ENCODE measurements around the gene LMBR1. TPM values are rescaled to one million over a fixed set of nuclear protein-coding genes. Genes with fewer than 3 reads are reported as not detected.
"Not testable (repeated sequence)": the region's sequence is repeated elsewhere in the genome, so short reads cannot be mapped to it uniquely, and the experiment has no call there.

The LMBR1 gene, protein sequence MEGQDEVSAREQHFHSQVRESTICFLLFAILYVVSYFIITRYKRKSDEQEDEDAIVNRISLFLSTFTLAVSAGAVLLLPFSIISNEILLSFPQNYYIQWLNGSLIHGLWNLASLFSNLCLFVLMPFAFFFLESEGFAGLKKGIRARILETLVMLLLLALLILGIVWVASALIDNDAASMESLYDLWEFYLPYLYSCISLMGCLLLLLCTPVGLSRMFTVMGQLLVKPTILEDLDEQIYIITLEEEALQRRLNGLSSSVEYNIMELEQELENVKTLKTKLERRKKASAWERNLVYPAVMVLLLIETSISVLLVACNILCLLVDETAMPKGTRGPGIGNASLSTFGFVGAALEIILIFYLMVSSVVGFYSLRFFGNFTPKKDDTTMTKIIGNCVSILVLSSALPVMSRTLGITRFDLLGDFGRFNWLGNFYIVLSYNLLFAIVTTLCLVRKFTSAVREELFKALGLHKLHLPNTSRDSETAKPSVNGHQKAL
- total RNA-seq: 10 to 100 TPM; 73.2 to 73.6 TPM

DNA sequence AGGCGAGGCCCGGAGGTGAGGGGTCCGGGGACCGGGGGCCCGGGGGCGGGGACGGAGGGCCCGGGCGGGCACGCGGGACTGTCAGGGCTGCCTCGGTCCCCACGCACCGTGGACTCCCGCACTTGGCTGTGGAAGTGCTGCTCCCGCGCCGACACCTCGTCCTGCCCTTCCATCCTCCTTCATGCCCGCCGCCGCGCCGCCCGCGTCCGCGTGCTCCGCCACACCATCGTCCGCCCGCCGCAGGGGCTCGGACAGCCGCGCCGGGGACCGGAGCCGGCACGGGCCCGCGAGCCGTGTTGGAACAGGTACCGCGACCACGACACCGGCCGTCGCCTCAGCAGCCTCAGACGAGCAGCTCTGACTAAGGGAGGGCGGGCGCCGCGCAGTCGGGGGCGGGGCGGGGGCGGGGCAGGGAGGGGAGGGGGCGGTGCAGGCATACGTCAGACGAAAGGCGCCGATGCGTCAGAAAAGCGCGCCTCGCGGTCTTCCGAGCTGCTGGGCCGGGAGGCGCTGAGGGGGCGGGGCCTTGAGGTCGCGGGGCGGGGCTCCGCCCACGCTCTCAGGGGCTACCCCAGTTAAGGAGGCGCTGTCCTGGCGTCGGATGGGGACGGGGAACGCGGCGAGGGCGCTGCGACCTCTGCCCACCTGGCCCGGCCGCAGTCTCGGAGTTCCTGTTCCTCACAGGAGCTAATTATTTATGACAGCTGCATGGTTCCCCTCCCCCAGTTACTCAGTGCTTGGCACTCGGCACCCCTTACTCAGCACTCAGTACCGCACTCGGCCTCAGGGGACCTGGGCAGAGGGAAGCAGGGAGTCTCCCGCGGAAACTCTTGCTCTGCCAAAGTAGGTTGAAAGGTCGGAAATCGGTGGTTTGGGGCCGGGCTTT lies at the start of gene LMBR1:
TSS of gene LMBR1 (minus strand) at position 363 of the 886 bp plus-strand sequence. CDS start at position 173, 190 bp downstream.
- H3K4me3 Mint-ChIP-seq: peak within 1 kb of the TSS; percentile 93
- ATAC-seq (ENCODE audit: low read depth) (peak; percentile 83), DNase-seq (peak; percentile 96)
- no peaks in the 10 kb centered on the region for H3K27me3 Mint-ChIP-seq
- peaks cover 38% of the 10 kb centered on the region for H3K4me1 Mint-ChIP-seq
- H3K36me3 Mint-ChIP-seq: peaks cover 13% of the 10 kb centered on the region
- POLR2A ChIA-PET: interaction anchor here (0.7 to 2.0 kb wide), 11 partner anchors 8 to 1249 kb away, joined by 3 to 28 read pairs (median 7); partner anchors contain the start of genes NOM1, RBM33 and UBE3C
- H3K27ac Mint-ChIP-seq: peak within 1 kb of the TSS; percentile 93
- H3K9me3 Mint-ChIP-seq: peaks cover 2% of the 10 kb centered on the region

DNA sequence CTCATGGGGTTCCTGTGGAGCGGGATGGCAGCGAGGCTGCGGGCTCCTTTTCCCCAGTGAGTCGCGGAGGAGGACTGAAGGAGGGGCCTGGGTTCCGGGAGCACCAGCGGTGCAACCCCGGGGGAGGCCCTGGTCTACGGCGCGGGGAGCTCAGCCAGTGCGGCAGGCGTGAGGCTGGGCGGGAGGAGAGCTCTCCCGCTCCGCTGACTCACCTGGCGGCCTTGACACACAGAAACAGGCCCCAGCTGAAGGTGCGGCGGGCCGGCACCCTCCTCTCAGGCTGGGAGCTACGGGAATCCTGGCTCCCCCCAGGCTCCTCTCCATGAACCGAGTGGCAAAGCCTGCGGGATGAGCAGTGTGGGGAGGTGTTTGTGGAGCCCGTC lies 49.7 kb upstream of the LMBR1 start:
- peak overlapping the region; percentile 62 for H3K4me3 Mint-ChIP-seq
- POLR2A ChIA-PET: interaction anchor here (0.6 to 2.0 kb wide), 3 partner anchors 19 to 55 kb away, joined by 3 to 9 read pairs (median 5); partner anchors contain the start of gene LMBR1

DNA sequence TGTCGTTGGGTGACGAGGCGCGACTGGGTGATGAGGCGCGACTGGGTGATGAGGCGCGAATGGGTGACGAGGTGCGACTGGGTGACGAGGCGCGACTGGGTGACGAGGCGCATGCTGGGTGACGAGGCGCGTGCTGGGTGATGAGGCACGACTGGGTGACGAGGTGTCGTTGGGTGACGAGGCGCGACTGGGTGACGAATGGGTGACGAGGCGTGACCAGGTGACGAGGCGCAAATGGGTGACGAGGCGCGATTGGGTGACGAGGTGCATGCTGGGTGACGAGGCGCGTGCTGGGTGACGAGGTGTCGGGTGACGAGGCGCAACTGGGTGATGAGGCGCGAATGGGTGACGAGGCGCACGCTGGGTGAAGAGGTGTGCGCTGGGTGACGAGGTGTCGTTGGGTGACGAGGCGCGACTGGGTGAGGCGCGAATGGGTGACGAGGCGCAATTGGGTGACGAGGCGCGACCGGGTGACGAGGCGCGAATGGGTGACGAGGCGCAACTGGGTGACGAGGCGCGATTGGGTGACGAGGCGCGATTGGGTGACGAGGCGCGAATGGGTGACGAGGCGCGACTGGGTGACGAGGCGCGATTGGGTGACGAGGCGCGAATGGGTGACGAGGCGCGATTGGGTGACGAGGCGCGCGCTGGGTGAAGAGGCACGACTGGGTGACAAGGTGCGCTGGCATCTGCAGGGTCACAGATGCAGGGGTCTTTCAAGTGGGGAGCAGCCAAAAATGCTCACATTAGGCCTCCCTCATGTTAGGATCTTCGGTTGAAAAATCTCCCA lies 48.6 kb upstream of the LMBR1 start:
- POLR2A ChIA-PET: no interaction called here
- Mint-ChIP-seq H3K36me3 (peaks cover 8% of the 10 kb centered on the region), H3K4me1 (peaks cover 3% of the 10 kb centered on the region), H3K27me3 (peaks cover 35% of the 10 kb centered on the region), H3K27ac (no peak overlapping the region), H3K4me3 (no peak overlapping the region), H3K9me3 (peaks cover 4% of the 10 kb centered on the region)
- no peak for DNase-seq
- no peak for ATAC-seq (ENCODE audit: low read depth)

More for the DNA sequence above, 49.7 kb upstream of the LMBR1 start:
- Mint-ChIP-seq H3K36me3 (peaks cover 8% of the 10 kb centered on the region), H3K4me1 (peaks cover 3% of the 10 kb centered on the region), H3K27me3 (peaks cover 39% of the 10 kb centered on the region), H3K9me3 (peaks cover 4% of the 10 kb centered on the region), H3K27ac (no peak overlapping the region)
- ATAC-seq (ENCODE audit: low read depth) (peak; percentile 57), DNase-seq (peak; percentile 48)

DNA sequence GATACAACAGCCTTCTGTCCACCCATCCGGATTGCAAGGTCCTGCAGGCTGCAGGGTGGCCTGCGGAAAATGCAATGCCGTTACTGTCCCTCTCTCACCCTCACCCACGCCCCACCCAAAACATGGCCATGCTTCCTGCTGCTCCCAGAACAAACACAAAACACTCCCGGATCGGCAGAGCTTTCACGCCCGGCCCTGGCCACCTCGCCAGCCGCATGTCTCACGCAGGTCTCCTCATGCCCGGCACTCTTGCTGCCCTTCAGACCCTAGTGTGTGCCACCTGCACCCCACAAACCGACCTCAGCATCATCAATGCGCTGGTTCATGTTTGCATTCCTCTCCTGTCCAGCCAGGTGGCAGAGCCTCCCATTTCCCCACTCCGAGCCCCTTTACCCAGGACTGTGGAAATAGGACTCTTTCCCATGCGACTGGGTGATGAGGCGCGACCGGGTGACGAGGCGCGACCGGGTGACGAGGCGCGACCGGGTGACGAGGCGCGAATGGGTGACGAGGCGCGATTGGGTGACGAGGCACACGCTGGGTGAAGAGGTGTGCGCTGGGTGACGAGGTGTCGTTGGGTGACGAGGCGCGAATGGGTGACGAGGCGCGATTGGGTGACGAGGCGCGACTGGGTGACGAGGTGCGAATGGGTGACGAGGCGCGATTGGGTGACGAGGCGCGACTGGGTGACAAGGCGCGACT lies 47.6 kb upstream of the LMBR1 start:
- H3K36me3 Mint-ChIP-seq: peaks cover 8% of the 10 kb centered on the region
- DNase-seq: no peak

DNA sequence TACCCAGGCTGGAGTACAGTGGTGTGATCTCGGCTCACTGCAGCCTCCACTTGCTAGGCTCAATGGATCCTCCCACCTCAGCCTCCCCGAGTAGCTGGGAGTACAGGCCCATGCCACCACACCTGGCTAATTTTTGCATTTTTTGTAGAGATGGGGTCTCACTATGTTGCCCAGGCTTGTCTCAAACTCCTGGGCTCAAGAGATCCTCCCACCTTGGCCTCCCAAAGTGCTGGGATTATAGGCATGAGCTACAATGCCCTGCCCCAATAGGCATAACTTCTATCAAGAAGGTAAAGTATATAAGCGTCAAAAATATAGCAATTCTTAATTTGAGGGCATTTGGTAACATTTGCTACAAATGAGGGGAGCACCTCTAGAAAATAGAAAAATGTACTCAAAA lies 43.8 kb upstream of the LMBR1 start:
- H3K36me3 Mint-ChIP-seq; POLR2A ChIA-PET; ATAC-seq (ENCODE audit: low read depth); H3K9me3 Mint-ChIP-seq; H3K4me1 Mint-ChIP-seq; DNase-seq; H3K4me3 Mint-ChIP-seq; H3K27ac Mint-ChIP-seq: not testable (repeated sequence)
- H3K27me3 Mint-ChIP-seq: peaks cover 20% of the 10 kb centered on the region

More for the DNA sequence above, 47.6 kb upstream of the LMBR1 start:
- Mint-ChIP-seq H3K4me3 (no peak overlapping the region), H3K4me1 (peaks cover 3% of the 10 kb centered on the region), H3K9me3 (peaks cover 4% of the 10 kb centered on the region), H3K27me3 (peaks cover 32% of the 10 kb centered on the region), H3K27ac (no peak overlapping the region)
- POLR2A ChIA-PET: no interaction called here
- ATAC-seq (ENCODE audit: low read depth): no peak

DNA sequence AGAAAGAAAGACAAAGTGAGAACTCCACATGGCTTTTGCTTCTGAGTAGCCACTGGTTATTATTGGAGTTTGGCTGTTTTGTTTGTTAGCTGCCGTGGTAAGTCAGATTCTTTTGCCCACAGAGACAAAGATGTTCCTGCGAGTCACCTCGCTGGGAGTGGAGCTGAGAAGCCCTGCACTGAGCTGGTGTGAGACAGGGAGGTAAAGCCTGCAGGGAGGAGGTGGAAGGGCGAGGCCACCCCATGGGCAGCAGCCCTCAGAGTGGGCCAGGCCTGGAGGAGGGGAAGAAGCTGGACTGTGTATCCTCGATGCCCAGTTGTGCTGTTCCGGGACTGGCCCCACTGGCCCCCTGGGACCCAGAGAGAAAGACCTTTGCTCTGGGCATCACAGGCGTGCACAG lies 42.3 kb upstream of the LMBR1 start:
- Mint-ChIP-seq H3K27ac (no peak overlapping the region), H3K36me3 (no peaks in the 10 kb centered on the region), H3K27me3 (peaks cover 29% of the 10 kb centered on the region)

DNA sequence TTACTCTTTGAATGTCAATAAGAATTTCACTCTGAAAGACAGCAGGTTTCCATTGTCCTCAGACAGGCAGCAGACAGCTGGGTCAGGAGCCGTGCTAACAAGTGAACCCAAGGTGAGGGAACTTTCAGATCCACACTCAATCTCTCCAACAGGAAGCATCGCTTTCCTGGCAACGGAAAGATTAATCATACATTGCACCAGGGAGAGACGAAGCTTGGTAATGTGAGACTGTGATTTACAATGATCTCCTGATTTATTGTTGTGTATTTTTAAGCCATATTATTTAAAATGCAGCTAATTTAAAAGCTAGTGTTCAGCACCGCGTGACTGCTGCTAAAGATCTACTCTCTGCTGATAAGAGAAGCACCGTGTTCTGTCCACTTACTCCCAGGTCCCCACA lies 39.0 kb upstream of the LMBR1 start:
- DNase-seq (no peak), ATAC-seq (ENCODE audit: low read depth) (no peak)
- peaks cover 51% of the 10 kb centered on the region for H3K27me3 Mint-ChIP-seq
- H3K4me1 Mint-ChIP-seq: peaks cover 14% of the 10 kb centered on the region
- no peaks in the 10 kb centered on the region for H3K9me3 Mint-ChIP-seq
- POLR2A ChIA-PET: no interaction called here
- no peaks in the 10 kb centered on the region for H3K36me3 Mint-ChIP-seq
- no peak overlapping the region for H3K4me3 Mint-ChIP-seq
- no peak overlapping the region for H3K27ac Mint-ChIP-seq

More for the DNA sequence above, 42.3 kb upstream of the LMBR1 start:
- H3K4me3 Mint-ChIP-seq: no peak overlapping the region
- peaks cover 3% of the 10 kb centered on the region for H3K4me1 Mint-ChIP-seq
- H3K9me3 Mint-ChIP-seq: no peaks in the 10 kb centered on the region
- DNase-seq (no peak), ATAC-seq (ENCODE audit: low read depth) (no peak)
- POLR2A ChIA-PET: interaction anchor here (2.0 kb wide), 1 partner anchor 14 kb away, joined by 4 read pairs; the partner anchor contains the start of gene NOM1

DNA sequence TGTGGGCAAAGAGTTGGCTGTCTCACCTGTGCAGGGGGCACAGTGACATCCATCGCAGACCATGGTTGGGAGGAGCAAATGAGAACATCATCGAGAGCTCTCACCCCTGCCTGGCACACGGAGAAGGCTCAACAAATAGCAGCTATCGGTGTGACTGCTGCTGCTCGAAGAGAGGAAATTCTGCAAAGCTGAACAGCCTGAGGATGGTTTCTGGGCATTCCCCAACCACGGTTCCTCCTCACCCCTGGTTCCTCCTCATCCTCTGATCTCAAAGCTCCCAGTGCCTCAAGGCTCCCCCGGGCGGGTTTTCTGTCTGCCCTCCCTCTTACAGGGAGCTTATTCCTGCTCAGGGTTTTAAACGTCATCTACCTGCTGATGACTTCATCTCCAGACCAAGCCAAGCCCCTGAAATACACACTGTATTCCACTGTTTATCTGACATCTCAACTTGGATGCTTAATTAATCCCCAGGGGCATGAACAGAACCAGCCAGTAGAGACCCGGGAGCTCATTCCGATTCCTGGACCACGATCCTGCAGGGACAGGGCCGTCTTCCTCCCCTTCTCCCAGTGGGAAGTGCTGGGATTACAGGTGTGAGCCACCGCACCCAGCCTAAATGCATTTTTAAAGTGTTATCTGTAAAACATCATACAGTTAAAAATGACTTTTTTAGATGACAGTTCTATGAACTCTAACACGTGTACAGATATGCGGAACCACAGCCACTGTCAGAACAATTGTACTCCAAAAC lies 37.0 kb upstream of the LMBR1 start:
- Mint-ChIP-seq H3K36me3 (no peaks in the 10 kb centered on the region), H3K9me3 (no peaks in the 10 kb centered on the region), H3K27me3 (peaks cover 59% of the 10 kb centered on the region), H3K27ac (no peak overlapping the region), H3K4me1 (peaks cover 14% of the 10 kb centered on the region), H3K4me3 (peak overlapping the region; percentile 21)
- ATAC-seq (ENCODE audit: low read depth) (peak; percentile 63), DNase-seq (no peak)
- POLR2A ChIA-PET: no interaction called here

DNA sequence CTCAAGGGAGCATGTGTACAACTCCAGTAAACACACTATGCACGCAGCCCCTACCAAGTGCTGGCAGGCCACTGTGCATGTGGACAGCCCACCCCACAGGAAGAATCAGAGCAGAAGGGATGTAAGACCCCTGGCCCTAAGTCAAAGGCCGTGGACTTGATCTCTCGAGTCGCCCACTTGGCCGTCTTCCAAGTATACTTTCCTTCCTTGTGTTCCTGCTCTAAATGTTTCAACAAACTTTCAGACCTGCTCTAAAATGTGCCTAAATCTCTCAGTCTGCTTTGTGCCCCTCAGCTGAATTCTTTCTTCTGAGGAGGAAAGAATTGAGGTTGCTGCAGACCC lies 35.4 kb upstream of the LMBR1 start:
- Mint-ChIP-seq H3K27me3 (peaks cover 68% of the 10 kb centered on the region), H3K4me3 (no peak overlapping the region), H3K9me3 (peaks cover under 1% of the 10 kb centered on the region), H3K36me3 (peaks cover under 1% of the 10 kb centered on the region), H3K27ac (no peak overlapping the region), H3K4me1 (peaks cover 24% of the 10 kb centered on the region)
- POLR2A ChIA-PET: no interaction called here
- no peak for ATAC-seq (ENCODE audit: low read depth)
- DNase-seq: no peak

DNA sequence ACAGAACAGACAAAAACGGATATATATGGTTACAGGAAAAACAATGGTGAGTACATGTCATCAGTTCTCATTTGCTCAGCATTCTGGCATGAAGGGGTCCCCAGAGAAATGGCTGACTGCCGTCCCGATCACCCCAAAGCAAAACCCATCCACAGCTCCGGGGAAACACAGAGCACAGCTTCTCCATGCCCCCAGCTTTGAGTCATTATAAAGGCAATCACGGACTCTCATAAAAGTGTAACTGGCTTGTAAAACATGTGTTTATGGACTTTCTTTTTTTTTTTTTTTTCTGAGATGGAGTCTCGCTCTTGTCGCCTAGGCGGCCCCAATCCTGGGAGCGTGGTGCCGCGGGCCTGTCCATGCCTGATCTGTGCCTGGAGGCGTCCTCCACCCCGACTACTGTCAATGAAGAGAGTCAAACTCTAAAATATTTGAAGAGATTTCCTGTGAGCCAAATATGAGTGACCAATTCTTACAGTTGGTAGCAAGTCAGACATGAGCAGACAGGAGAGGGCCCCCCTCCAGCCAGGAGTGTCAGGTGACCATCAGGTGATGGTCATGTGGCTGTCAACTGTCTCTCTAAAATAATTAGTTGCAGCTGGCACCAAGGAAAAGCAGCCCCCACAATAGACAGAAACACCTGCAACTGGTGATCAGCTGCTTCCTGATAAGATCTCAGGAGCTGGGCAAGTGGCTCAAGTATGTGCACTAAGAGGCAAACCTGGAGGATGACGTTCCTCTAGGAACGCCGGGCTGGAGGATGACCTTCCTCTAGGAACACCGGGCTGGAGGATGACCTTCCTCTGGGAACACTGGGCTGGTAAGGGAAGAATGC lies 34.8 kb upstream of the LMBR1 start:
- Mint-ChIP-seq H3K9me3 (peaks cover 4% of the 10 kb centered on the region), H3K4me3 (no peak overlapping the region)
- no peak for DNase-seq

DNA sequence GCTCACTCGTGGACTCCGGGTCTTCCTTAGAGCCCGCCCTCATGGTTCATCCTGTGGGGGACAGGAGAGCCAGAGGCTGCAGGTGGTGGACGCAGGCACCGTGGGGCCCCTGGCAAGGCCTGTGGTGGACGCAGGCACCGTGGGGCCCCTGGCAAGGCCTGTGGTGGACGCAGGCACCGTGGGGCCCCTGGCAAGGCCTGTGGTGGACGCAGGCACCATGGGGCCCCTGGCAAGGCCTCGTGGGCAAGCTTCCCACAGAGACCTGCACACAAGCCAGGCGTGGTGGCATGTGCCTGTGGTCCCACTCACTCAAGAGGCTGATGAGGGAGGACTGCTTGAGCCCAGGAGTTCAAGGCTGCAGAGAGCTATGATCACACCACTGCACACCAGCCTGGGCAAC lies 32.8 kb upstream of the LMBR1 start:
- H3K9me3 Mint-ChIP-seq; ATAC-seq (ENCODE audit: low read depth); H3K4me3 Mint-ChIP-seq; DNase-seq; H3K27ac Mint-ChIP-seq; H3K36me3 Mint-ChIP-seq; POLR2A ChIA-PET: not testable (repeated sequence)
- Mint-ChIP-seq H3K27me3 (peaks cover 72% of the 10 kb centered on the region), H3K4me1 (peaks cover 31% of the 10 kb centered on the region)

More for the DNA sequence above, 34.8 kb upstream of the LMBR1 start:
- H3K4me1 Mint-ChIP-seq: peaks cover 28% of the 10 kb centered on the region
- peaks cover 70% of the 10 kb centered on the region for H3K27me3 Mint-ChIP-seq
- ATAC-seq (ENCODE audit: low read depth): no peak
- no peak overlapping the region for H3K27ac Mint-ChIP-seq
- POLR2A ChIA-PET: no interaction called here
- H3K36me3 Mint-ChIP-seq: peaks cover 4% of the 10 kb centered on the region
